ENCODE data around the gene EXOSC5. TPM values are rescaled to one million over a fixed set of nuclear protein-coding genes. Genes with fewer than 3 reads are reported as not detected.

The EXOSC5 gene
- total and polyA plus RNA-seq, 2 of the 13 experiments (the other 11 are each of a cell fraction or from before 2014, with no cell fraction given), result 24.1 to 26.5 TPM

DNA sequence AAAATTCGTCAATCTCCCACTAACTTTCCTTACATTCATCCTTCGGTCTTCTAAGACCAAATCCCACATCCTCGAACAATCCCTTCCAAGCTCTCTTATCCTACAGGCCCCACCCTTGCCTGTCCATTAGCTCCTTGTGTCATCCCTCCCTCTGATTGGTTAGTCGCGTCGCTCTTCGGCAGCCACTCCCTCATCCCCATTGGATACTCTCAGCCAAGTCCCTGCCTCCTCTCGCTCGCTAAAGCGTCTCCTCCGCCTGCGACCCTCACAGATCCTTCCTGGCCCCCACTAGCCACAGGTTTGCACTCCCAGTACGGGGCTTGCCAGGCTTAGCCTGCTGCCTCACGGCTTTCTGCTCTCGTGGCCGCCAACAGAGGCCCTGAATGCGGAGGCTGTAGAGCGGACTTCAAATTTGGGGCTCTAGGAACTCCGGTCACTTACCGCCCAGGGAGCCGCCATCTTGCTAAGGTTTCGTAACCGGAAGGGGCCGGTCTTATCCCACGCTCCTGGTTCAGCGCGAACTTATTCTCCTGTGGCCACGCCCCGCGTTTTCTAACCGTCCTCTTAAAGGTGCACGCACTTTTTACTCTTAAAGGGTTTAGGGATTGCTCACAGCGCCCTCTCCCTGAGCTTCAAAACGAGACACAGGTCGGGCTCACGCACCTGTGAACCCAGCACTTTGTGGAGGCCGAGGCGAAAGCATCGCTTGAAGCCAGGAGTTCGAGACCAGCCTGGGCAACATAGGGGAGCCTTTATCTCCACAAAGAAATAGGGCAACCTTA lies 42.5 kb upstream of the EXOSC5 start, which contains the start of gene DMAC2 (continued):
- TF ChIP-seq GATA4 (IDR thresholded peaks at IDR 0.05; ENCODE audit: borderline replicate concordance, low read depth) (no peak), ZNF468 (CRISPR knock-in tag; IDR thresholded peaks at IDR 0.05) (no peak), ZSCAN22 (CRISPR knock-in tag; IDR thresholded peaks at IDR 0.05) (no peak), CEBPB (IDR thresholded peaks at IDR 0.05; ENCODE audit: borderline replicate concordance, low read depth, low read length) (peak; percentile 87), SMC3 (IDR thresholded peaks at IDR 0.05; ENCODE audit: low read length) (no peak), SOX6 (IDR thresholded peaks at IDR 0.05) (no peak), SOX6 (CRISPR knock-in tag; IDR thresholded peaks at IDR 0.05) (no peak; the same call in 1 of the 2 replicates), PAWR (CRISPR knock-in tag; IDR thresholded peaks at IDR 0.05; ENCODE audit: borderline replicate concordance) (no peak), ZNF598 (CRISPR knock-in tag; IDR thresholded peaks at IDR 0.05; ENCODE audit: borderline replicate concordance) (peak; percentile 91; the same call in 1 of the 2 replicates), ZNF883 (CRISPR knock-in tag; IDR thresholded peaks at IDR 0.05; ENCODE audit: not compliant biosample characterization) (peak; percentile 86), SAP130 (CRISPR knock-in tag; IDR thresholded peaks at IDR 0.05; ENCODE audit: low read depth) (peak; percentile 86; the same call in 1 of the 2 replicates), FOXK1 (CRISPR knock-in tag; IDR thresholded peaks at IDR 0.05; ENCODE audit: borderline replicate concordance, low read depth) (peak; percentile 11; the same call in 1 of the 2 replicates), SMAD9 (CRISPR knock-in tag; IDR thresholded peaks at IDR 0.05) (no peak), MLLT10 (CRISPR knock-in tag; IDR thresholded peaks at IDR 0.05) (no peak), U2AF2 (IDR thresholded peaks at IDR 0.05; ENCODE audit: low read depth, low read length) (no peak), PHF21A (CRISPR knock-in tag; IDR thresholded peaks at IDR 0.05) (peak; percentile 84)
- TF ChIP-seq, protein P1, sequence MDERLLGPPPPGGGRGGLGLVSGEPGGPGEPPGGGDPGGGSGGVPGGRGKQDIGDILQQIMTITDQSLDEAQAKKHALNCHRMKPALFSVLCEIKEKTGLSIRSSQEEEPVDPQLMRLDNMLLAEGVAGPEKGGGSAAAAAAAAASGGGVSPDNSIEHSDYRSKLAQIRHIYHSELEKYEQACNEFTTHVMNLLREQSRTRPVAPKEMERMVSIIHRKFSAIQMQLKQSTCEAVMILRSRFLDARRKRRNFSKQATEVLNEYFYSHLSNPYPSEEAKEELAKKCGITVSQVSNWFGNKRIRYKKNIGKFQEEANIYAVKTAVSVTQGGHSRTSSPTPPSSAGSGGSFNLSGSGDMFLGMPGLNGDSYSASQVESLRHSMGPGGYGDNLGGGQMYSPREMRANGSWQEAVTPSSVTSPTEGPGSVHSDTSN (CRISPR knock-in tag; IDR thresholded peaks at IDR 0.05), result no peak
- TF ChIP-seq, protein P2, sequence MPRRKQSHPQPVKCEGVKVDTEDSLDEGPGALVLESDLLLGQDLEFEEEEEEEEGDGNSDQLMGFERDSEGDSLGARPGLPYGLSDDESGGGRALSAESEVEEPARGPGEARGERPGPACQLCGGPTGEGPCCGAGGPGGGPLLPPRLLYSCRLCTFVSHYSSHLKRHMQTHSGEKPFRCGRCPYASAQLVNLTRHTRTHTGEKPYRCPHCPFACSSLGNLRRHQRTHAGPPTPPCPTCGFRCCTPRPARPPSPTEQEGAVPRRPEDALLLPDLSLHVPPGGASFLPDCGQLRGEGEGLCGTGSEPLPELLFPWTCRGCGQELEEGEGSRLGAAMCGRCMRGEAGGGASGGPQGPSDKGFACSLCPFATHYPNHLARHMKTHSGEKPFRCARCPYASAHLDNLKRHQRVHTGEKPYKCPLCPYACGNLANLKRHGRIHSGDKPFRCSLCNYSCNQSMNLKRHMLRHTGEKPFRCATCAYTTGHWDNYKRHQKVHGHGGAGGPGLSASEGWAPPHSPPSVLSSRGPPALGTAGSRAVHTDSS (CRISPR knock-in tag; conservative IDR thresholded peaks at IDR 0.05), result no peak
- TF ChIP-seq, protein P3, sequence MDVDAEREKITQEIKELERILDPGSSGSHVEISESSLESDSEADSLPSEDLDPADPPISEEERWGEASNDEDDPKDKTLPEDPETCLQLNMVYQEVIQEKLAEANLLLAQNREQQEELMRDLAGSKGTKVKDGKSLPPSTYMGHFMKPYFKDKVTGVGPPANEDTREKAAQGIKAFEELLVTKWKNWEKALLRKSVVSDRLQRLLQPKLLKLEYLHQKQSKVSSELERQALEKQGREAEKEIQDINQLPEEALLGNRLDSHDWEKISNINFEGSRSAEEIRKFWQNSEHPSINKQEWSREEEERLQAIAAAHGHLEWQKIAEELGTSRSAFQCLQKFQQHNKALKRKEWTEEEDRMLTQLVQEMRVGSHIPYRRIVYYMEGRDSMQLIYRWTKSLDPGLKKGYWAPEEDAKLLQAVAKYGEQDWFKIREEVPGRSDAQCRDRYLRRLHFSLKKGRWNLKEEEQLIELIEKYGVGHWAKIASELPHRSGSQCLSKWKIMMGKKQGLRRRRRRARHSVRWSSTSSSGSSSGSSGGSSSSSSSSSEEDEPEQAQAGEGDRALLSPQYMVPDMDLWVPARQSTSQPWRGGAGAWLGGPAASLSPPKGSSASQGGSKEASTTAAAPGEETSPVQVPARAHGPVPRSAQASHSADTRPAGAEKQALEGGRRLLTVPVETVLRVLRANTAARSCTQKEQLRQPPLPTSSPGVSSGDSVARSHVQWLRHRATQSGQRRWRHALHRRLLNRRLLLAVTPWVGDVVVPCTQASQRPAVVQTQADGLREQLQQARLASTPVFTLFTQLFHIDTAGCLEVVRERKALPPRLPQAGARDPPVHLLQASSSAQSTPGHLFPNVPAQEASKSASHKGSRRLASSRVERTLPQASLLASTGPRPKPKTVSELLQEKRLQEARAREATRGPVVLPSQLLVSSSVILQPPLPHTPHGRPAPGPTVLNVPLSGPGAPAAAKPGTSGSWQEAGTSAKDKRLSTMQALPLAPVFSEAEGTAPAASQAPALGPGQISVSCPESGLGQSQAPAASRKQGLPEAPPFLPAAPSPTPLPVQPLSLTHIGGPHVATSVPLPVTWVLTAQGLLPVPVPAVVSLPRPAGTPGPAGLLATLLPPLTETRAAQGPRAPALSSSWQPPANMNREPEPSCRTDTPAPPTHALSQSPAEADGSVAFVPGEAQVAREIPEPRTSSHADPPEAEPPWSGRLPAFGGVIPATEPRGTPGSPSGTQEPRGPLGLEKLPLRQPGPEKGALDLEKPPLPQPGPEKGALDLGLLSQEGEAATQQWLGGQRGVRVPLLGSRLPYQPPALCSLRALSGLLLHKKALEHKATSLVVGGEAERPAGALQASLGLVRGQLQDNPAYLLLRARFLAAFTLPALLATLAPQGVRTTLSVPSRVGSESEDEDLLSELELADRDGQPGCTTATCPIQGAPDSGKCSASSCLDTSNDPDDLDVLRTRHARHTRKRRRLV (CRISPR knock-in tag; IDR thresholded peaks at IDR 0.05), result no peak
